GM13977 (cell line): ENCODE results near the gene HNRNPM.

Experiments
- DNase-seq: peaks from one replicate; pipeline ENCODE4 v3.0.0; 2012; ENCODE audit warnings: low spot score
- CTCF ChIP-seq: IDR thresholded peaks from 2 replicates; pipeline ENCODE4 v1.5.1; 2012; ENCODE audit warnings: mild to moderate bottlenecking, control low read depth; ENCODE audit not compliant: insufficient read depth; ENCODE audit errors: extremely low read depth, missing control alignments
- in situ Hi-C: fragments of 300-500 bp; cut with MboI; formaldehyde crosslinking; loops from one replicate; pipeline ENCODE4 v1.12.0; 2022; ENCODE audit warnings: low sequenced_read_pairs, low pct_unique_long_range_greater_than_20kb, mixed read lengths, inconsistent platforms; ENCODE audit not compliant: unreplicated experiment

HNRNPM gene

GRCh38 chr19:8515317-8515716 lies 70.5 kb downstream of the HNRNPM start:
- no peak for TF ChIP-seq CTCF
- DNase-seq: no peak
- in situ Hi-C loops: no loop called here

- no peak for DNase-seq
These were observed 73.0 kb downstream of the HNRNPM start for GRCh38 chr19:8517551-8518442.

GRCh38 chr19:8518536-8518935 lies 73.8 kb downstream of the HNRNPM start:
- in situ Hi-C loops: no loop called here
- no peak for TF ChIP-seq CTCF
- DNase-seq: no peak

More at GRCh38 chr19:8517551-8518442, 73.0 kb downstream of the HNRNPM start:
- in situ Hi-C loops: no loop called here
- TF ChIP-seq CTCF: no peak

GRCh38 chr19:8519388-8519787 lies 74.6 kb downstream of the HNRNPM start:
- DNase-seq: no peak
- TF ChIP-seq CTCF: no peak
- in situ Hi-C loops: no loop called here

- in situ Hi-C loops: no loop called here
- no peak for TF ChIP-seq CTCF
- no peak for DNase-seq
These were observed 80.6 kb downstream of the HNRNPM start for GRCh38 chr19:8525401-8525684.

- no peak for DNase-seq
- in situ Hi-C loops: no loop called here
- TF ChIP-seq CTCF: no peak
These were observed 81.7 kb downstream of the HNRNPM start for GRCh38 chr19:8526345-8527091.
